HepG2 (cell line): Measurements from ENCODE around the gene SLC45A1. TPM values are rescaled to one million over a fixed set of nuclear protein-coding genes. Genes with fewer than 3 reads are reported as not detected.

ENCODE experiments used
- ATAC-seq: fragments of 200-7000 bp; cut with Tn5 transposase; 3 replicates; pipeline ENCODE4 v1.9.1; 2020; ENCODE audit warnings: mild to moderate bottlenecking, moderate library complexity
- BruUV-seq: library from RNA; stranded (reverse); fragments of 400-500 nt; replicated peaks from 2 replicates; lab custom pipeline; 2021; lab: Mats Ljungman, UMichigan
- CTCF ChIA-PET: fragments of 300-600 bp; formaldehyde crosslinking; extraction: SDS; loops from one replicate; lab custom pipeline; 2021; ENCODE audit warnings: low total read pairs, inconsistent platforms, low intra/inter-chr PET ratio; lab: Yijun Ruan, JAX
- POLR2A ChIA-PET: fragments of 350-600 bp; sonication (Branson Sonifier 250); formaldehyde crosslinking; loops from one replicate; lab custom pipeline; 2020; ENCODE audit warnings: antibody characterized with exemption, inconsistent platforms; lab: Yijun Ruan, JAX
- DNase-seq: peaks from one replicate; pipeline ENCODE4 v3.0.0-alpha.2; 2015; ENCODE audit warnings: low spot score
- FAIRE-seq: peaks from 3 replicates; lab custom pipeline; 2011; peaks lifted over from hg19 to GRCh38; lab: Jason Lieb, UNC
- H2AFZ ChIP-seq: one replicate; pipeline ENCODE4 v1.6.1; 2011; ENCODE audit warnings: low read length, inconsistent platforms
- H3K27ac ChIP-seq: fragments of 300-600 bp; 3 replicates; pipeline ENCODE4 v1.8.0; 2011; ENCODE audit warnings: mixed run types, mild to moderate bottlenecking, mixed read lengths, low read length, inconsistent platforms; ENCODE audit not compliant: insufficient read depth; ENCODE audit errors: extremely low read length
- H3K27me3 ChIP-seq, 2 experiments: fragments of 200-600 bp in 1 of 2; 2 replicates in 1 of 2; 3 replicates in 1 of 2; pipeline versions ENCODE4 v1.6.0 to v1.8.0; 2011; ENCODE audit warnings: low read length in 2 of 2, mild to moderate bottlenecking in 2 of 2, moderate library complexity in 2 of 2, inconsistent platforms in 1 of 2; ENCODE audit not compliant: insufficient read depth in 2 of 2, control insufficient read depth in 1 of 2
- H3K36me3 ChIP-seq, 2 experiments: fragments of 200-600 bp in 1 of 2; replicated peaks in 1 of 2; 2 replicates in 1 of 2; 3 replicates in 1 of 2; pipeline versions ENCODE4 v1.5.1 to v1.8.0; 2011; ENCODE audit warnings: low read length in 2 of 2, inconsistent platforms in 1 of 2; ENCODE audit not compliant: insufficient read depth in 2 of 2, control insufficient read depth in 1 of 2
- H3K4me1 ChIP-seq: 2 replicates; pipeline ENCODE4 v1.5.1; 2012; ENCODE audit warnings: low read length, inconsistent platforms; ENCODE audit not compliant: insufficient read depth
- H3K4me2 ChIP-seq: 2 replicates; pipeline ENCODE4 v1.6.0; 2011; ENCODE audit warnings: low read depth, low read length, inconsistent platforms
- H3K4me3 ChIP-seq, 3 experiments: fragments of 200-600 bp in 1 of 3; sonication (generic), shearing (Covaris generic) in 1 of 3; replicated peaks in 1 of 3; 2 replicates each; pipeline ENCODE4 v1.5.1; 2011 to 2016; ENCODE audit warnings: low read length in 3 of 3, inconsistent platforms in 2 of 3, low read depth in 2 of 3, mild to moderate bottlenecking in 2 of 3, control low read depth in 1 of 3, mixed read lengths in 1 of 3; ENCODE audit not compliant: insufficient read depth in 1 of 3
- H3K79me2 ChIP-seq: one replicate; pipeline ENCODE4 v1.6.1; 2011; ENCODE audit warnings: low read length, inconsistent platforms; ENCODE audit not compliant: insufficient read depth
- H3K9ac ChIP-seq: 2 replicates; pipeline ENCODE4 v1.6.0; 2011; ENCODE audit warnings: mild to moderate bottlenecking, low read depth, low read length, inconsistent platforms; ENCODE audit not compliant: insufficient read depth
- H3K9me3 ChIP-seq: 2 replicates; pipeline ENCODE4 v1.5.1; 2012; ENCODE audit warnings: mild to moderate bottlenecking, low read length
- H4K20me1 ChIP-seq: 2 replicates; pipeline ENCODE4 v1.6.0; 2011; ENCODE audit warnings: inconsistent platforms, mild to moderate bottlenecking, low read length, moderate library complexity; ENCODE audit not compliant: insufficient read depth
- EP300 ChIP-seq, 3 experiments: sonication (generic) in 1 of 3; formaldehyde crosslinking in 1 of 3; IDR thresholded peaks; 2 replicates each; pipeline versions ENCODE4 v1.5.1 to v1.6.1; 2011 to 2020; ENCODE audit warnings: low read depth in 2 of 3, low read length in 2 of 3, borderline replicate concordance in 1 of 3, improper control_type of control experiment in 1 of 3, mild to moderate bottlenecking in 1 of 3, missing genetic modification reagents in 1 of 3, moderate library complexity in 1 of 3
- FOSL2 ChIP-seq: sonication (generic); formaldehyde crosslinking; IDR thresholded peaks from 2 replicates; pipeline ENCODE4 v1.4.0; 2020; ENCODE audit warnings: missing genetic modification reagents
- FOXA3 ChIP-seq: IDR thresholded peaks from 2 replicates; pipeline ENCODE4 v1.6.1; 2016; ENCODE audit warnings: missing genetic modification reagents, missing compliant biosample characterization
- FOXK1 ChIP-seq: sonication (generic); formaldehyde crosslinking; IDR thresholded peaks from 2 replicates; pipeline ENCODE4 v1.4.0; 2020; ENCODE audit warnings: low read depth, missing genetic modification reagents, borderline replicate concordance
- FOXO1 ChIP-seq: sonication (generic); formaldehyde crosslinking; IDR thresholded peaks from 2 replicates; pipeline ENCODE4 v1.4.0; 2020; ENCODE audit warnings: missing genetic modification reagents
- SNAI1 ChIP-seq: sonication (generic); formaldehyde crosslinking; IDR thresholded peaks from 2 replicates; pipeline ENCODE4 v1.5.0; 2020; ENCODE audit warnings: mild to moderate bottlenecking, missing genetic modification reagents, borderline replicate concordance
- ZBTB42 ChIP-seq: sonication (generic); formaldehyde crosslinking; IDR thresholded peaks from 2 replicates; pipeline ENCODE4 v1.5.0; 2020; ENCODE audit warnings: mild to moderate bottlenecking, missing genetic modification reagents
- ZNF343 ChIP-seq: sonication (generic); formaldehyde crosslinking; IDR thresholded peaks from 2 replicates; pipeline ENCODE4 v1.4.0; 2020; ENCODE audit warnings: mild to moderate bottlenecking, missing genetic modification reagents
- ZNF773 ChIP-seq: sonication (generic); formaldehyde crosslinking; IDR thresholded peaks from 2 replicates; pipeline ENCODE4 v1.4.0; 2020; ENCODE audit warnings: missing genetic modification reagents, borderline replicate concordance
- WGBS: methylation state at CpG from one replicate; pipeline ENCODE4 v1.1.6; 2017; ENCODE audit warnings: low lambda C conversion rate; 5-methylcytosine and 5-hydroxymethylcytosine counted together
- in situ Hi-C: cut with HindIII; loops from 2 replicates; pipeline ENCODE4 v1.10.0; 2017; ENCODE audit warnings: low pct_unique_long_range_greater_than_20kb; ENCODE audit not compliant: extremely low pct_ligation_motif_present
- intact Hi-C: fragments of 100-400 bp; cut with micrococcal nuclease; formaldehyde crosslinking; loops from one replicate; pipeline ENCODE4 v1.10.0; 2022; ENCODE audit not compliant: unreplicated experiment
- polyA plus RNA-seq, 8 experiments: library from polyadenylated mRNA; depleted of rRNA in 3 of 8; stranded (reverse) in 7 of 8; unstranded in 1 of 8; fragments of >200 nt; fragmentation: Illumina TruSeq in 4 of 8; extraction: Trizol in 4 of 8; gene quantifications; 2 replicates each; pipeline versions ENCODE4 v1.2.1 to v1.2.3, GENCODE V29; 2011 to 2016; ENCODE audit warnings: low read depth in 4 of 8, missing spikeins in 1 of 8, mixed read lengths in 1 of 8; ENCODE audit not compliant: insufficient read depth in 1 of 8
- total RNA-seq, 5 experiments: library from RNA; depleted of rRNA; stranded (reverse); fragments of >200 nt; fragmentation: Illumina TruSeq; extraction: Trizol; gene quantifications; 2 replicates each; pipeline ENCODE4 v1.2.3, GENCODE V29; 2016; ENCODE audit warnings: low read depth in 1 of 5
- TF ChIP-seq, protein P1 (sequence below): sonication (generic); IDR thresholded peaks from 2 replicates; pipeline ENCODE4 v1.6.1; 2016; ENCODE audit warnings: low read depth, borderline replicate concordance
- TF ChIP-seq, protein P2 (sequence below): sonication (generic); formaldehyde crosslinking; IDR thresholded peaks from 2 replicates; pipeline ENCODE4 v1.5.1; 2020; ENCODE audit warnings: mild to moderate bottlenecking, moderate library complexity, missing genetic modification reagents
- TF ChIP-seq, protein P3 (sequence below): sonication (generic); formaldehyde crosslinking; IDR thresholded peaks from 2 replicates; pipeline ENCODE4 v1.5.1; 2020; ENCODE audit warnings: mild to moderate bottlenecking, missing genetic modification reagents, moderate library complexity

Gene SLC45A1
- total and polyA plus RNA-seq, 2 of the 13 experiments (the other 11 are each of a cell fraction or from before 2014, with no cell fraction given) = not detected

DNA sequence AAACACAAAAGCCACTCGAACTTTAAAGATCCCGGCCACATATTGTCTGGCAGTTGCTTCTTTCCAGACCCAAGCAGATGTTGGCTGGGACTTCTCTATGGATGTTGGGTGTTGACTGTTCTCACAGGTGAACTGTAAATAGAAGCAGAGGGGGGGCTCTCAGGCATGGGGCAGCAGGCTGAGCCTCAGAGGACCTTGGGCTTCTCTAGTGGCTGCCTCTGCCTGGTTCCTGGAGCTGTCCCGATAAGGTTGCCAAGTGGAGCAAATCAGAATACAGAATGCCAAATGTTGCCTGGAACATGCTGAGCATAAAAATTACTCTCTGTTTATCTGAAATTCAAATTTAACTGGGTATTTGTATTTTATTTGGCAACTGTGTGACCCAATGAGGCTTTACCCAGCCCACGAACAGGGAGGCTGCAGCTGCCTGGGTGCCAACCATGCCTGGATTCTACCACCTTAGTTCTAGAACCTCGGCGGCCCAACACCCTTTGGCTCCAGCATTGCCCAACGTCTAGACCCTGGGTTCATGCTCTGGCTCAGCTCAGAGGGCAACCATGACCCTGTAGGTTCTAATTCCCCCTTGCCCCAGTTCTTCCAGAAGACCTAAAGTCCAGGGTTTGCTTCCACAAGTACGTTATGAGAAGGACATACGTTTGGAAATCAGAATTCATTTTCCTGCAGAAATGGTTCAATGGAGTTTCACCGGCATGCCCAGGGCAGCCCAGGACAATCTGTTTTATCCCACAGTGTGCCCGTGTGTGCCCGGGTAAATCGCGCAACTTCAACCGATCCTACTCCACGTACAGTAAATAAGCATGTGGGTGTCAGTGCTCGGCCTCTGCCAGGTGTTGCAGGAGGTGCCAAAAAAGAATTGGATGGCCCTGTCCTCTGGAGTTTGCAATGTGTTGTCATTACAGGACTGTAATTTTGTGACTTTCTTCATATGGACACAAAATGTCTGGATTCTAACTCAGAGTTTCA is 5.4 kb upstream of the SLC45A1 start:
- 67% methylated on average over 16 of the region's 17 CpGs for WGBS
- BruUV-seq = no TSS peak
- FAIRE-seq = no peak
- no peaks in the 10 kb centered on the region; a peak in 1 of 5 replicates for H3K36me3 ChIP-seq
- POLR2A ChIA-PET = interaction anchor here (1.5 kb wide), 1 partner anchor 286 kb away, joined by 10 read pairs; the partner anchor contains the start of gene ERRFI1
- H3K27ac ChIP-seq = peak overlapping the region; percentile 14
- H2AFZ ChIP-seq = no peak overlapping the region
- no peaks in the 10 kb centered on the region for H4K20me1 ChIP-seq
- H3K9ac ChIP-seq = no peak overlapping the region
- H3K79me2 ChIP-seq = peaks cover 10% of the 10 kb centered on the region
- intact Hi-C loops = loop anchor here (1.0 to 10.0 kb wide), 3 partner anchors 55 to 118 kb away; no protein-coding TSS in a partner anchor
- no peak overlapping the region; a peak in 1 of 6 replicates for H3K4me3 ChIP-seq
- DNase-seq = peak; percentile 51
- ATAC-seq = peak; percentile 58
- H3K9me3 ChIP-seq = no peaks in the 10 kb centered on the region
- H3K4me1 ChIP-seq = peaks cover 71% of the 10 kb centered on the region
- H3K4me2 ChIP-seq = peak overlapping the region; percentile 29
- in situ Hi-C loops = loop anchor here (5.0 to 10.0 kb wide), 2 partner anchors 298 to 330 kb away; no protein-coding TSS in a partner anchor
- CTCF ChIA-PET = interaction anchor here (1.0 to 3.6 kb wide), 2 partner anchors 298 to 336 kb away, joined by 3 to 35 read pairs; no protein-coding TSS in a partner anchor
- H3K27me3 ChIP-seq = no peaks in the 10 kb centered on the region
- TF ChIP-seq SNAI1 (CRISPR knock-in tag) = 0 out of 2 replicates have a peak, but pooled peaks have one; percentile 43
- TF ChIP-seq, protein P1, sequence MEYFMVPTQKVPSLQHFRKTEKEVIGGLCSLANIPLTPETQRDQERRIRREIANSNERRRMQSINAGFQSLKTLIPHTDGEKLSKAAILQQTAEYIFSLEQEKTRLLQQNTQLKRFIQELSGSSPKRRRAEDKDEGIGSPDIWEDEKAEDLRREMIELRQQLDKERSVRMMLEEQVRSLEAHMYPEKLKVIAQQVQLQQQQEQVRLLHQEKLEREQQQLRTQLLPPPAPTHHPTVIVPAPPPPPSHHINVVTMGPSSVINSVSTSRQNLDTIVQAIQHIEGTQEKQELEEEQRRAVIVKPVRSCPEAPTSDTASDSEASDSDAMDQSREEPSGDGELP = peak; percentile 80; the same call in 1 of the 2 replicates
- TF ChIP-seq FOXA3 (CRISPR knock-in tag) = peak; percentile 89
- TF ChIP-seq FOXK1 (CRISPR knock-in tag) = peak; percentile 69; the same call in 1 of the 2 replicates
- peak in 1 of 2 experiments; percentile 38; a peak in 1 of 4 replicates for TF ChIP-seq EP300 (IDR thresholded peaks at IDR 0.05; ENCODE audit: low read depth in 2 of 2, low read length in 2 of 2)
- TF ChIP-seq EP300 (CRISPR knock-in tag; IDR thresholded peaks at IDR 0.05; ENCODE audit: borderline replicate concordance) = no peak
- no peak for TF ChIP-seq ZNF773 (CRISPR knock-in tag)
- peak; percentile 35; the same call in 1 of the 2 replicates for TF ChIP-seq FOSL2
- TF ChIP-seq FOXO1 (CRISPR knock-in tag) = peak; percentile 76; the same call in 1 of the 2 replicates
- TF ChIP-seq, protein P2, sequence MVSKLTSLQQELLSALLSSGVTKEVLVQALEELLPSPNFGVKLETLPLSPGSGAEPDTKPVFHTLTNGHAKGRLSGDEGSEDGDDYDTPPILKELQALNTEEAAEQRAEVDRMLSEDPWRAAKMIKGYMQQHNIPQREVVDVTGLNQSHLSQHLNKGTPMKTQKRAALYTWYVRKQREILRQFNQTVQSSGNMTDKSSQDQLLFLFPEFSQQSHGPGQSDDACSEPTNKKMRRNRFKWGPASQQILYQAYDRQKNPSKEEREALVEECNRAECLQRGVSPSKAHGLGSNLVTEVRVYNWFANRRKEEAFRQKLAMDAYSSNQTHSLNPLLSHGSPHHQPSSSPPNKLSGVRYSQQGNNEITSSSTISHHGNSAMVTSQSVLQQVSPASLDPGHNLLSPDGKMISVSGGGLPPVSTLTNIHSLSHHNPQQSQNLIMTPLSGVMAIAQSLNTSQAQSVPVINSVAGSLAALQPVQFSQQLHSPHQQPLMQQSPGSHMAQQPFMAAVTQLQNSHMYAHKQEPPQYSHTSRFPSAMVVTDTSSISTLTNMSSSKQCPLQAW (CRISPR knock-in tag) = peak; percentile 64
- TF ChIP-seq ZNF343 (CRISPR knock-in tag) = no peak
- TF ChIP-seq ZBTB42 (CRISPR knock-in tag) = peak; percentile 74; the same call in 1 of the 2 replicates
- TF ChIP-seq, protein P3, sequence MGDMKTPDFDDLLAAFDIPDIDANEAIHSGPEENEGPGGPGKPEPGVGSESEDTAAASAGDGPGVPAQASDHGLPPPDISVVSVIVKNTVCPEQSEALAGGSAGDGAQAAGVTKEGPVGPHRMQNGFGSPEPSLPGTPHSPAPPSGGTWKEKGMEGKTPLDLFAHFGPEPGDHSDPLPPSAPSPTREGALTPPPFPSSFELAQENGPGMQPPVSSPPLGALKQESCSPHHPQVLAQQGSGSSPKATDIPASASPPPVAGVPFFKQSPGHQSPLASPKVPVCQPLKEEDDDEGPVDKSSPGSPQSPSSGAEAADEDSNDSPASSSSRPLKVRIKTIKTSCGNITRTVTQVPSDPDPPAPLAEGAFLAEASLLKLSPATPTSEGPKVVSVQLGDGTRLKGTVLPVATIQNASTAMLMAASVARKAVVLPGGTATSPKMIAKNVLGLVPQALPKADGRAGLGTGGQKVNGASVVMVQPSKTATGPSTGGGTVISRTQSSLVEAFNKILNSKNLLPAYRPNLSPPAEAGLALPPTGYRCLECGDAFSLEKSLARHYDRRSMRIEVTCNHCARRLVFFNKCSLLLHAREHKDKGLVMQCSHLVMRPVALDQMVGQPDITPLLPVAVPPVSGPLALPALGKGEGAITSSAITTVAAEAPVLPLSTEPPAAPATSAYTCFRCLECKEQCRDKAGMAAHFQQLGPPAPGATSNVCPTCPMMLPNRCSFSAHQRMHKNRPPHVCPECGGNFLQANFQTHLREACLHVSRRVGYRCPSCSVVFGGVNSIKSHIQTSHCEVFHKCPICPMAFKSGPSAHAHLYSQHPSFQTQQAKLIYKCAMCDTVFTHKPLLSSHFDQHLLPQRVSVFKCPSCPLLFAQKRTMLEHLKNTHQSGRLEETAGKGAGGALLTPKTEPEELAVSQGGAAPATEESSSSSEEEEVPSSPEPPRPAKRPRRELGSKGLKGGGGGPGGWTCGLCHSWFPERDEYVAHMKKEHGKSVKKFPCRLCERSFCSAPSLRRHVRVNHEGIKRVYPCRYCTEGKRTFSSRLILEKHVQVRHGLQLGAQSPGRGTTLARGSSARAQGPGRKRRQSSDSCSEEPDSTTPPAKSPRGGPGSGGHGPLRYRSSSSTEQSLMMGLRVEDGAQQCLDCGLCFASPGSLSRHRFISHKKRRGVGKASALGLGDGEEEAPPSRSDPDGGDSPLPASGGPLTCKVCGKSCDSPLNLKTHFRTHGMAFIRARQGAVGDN (CRISPR knock-in tag) = peak; percentile 67
